MM.1S (cell line): ENCODE results near the gene ZNF808.
"Not testable (repeated sequence)": the region's sequence is repeated elsewhere in the genome, so short reads cannot be mapped to it uniquely, and the experiment has no call there.

ENCODE experiments used
- EZH2 ChIP-seq: fragments of 300-600 bp; sonication (generic); optimal IDR thresholded peaks from 2 replicates; pipeline ENCODE3; 2017; ENCODE audit warnings: low read depth, mild to moderate bottlenecking, antibody characterized with exemption, low read length, mixed read lengths
- EZH2phosphoT487 ChIP-seq: fragments of 300-600 bp; sonication (generic); IDR thresholded peaks from 2 replicates; pipeline ENCODE4 v1.6.1; 2018; ENCODE audit warnings: antibody characterized with exemption, low read length
- TF ChIP-seq, protein P1 (sequence below): fragments of 300-600 bp; sonication (generic); IDR thresholded peaks from 2 replicates; pipeline ENCODE4 v1.5.1; 2016; ENCODE audit warnings: antibody characterized with exemption, low read length, mixed read lengths

- TF ChIP-seq, protein P1, sequence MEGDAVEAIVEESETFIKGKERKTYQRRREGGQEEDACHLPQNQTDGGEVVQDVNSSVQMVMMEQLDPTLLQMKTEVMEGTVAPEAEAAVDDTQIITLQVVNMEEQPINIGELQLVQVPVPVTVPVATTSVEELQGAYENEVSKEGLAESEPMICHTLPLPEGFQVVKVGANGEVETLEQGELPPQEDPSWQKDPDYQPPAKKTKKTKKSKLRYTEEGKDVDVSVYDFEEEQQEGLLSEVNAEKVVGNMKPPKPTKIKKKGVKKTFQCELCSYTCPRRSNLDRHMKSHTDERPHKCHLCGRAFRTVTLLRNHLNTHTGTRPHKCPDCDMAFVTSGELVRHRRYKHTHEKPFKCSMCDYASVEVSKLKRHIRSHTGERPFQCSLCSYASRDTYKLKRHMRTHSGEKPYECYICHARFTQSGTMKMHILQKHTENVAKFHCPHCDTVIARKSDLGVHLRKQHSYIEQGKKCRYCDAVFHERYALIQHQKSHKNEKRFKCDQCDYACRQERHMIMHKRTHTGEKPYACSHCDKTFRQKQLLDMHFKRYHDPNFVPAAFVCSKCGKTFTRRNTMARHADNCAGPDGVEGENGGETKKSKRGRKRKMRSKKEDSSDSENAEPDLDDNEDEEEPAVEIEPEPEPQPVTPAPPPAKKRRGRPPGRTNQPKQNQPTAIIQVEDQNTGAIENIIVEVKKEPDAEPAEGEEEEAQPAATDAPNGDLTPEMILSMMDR: not testable (repeated sequence)
- TF ChIP-seq EZH2, EZH2phosphoT487: not testable (repeated sequence)
Observed at GRCh38 chr19:52541176-52541575, 13.7 kb downstream of the ZNF808 start.
